ENCODE measurements around the gene SNED1. TPM values are rescaled to one million over a fixed set of nuclear protein-coding genes. Genes with fewer than 3 reads are reported as not detected.

Gene SNED1
- total RNA-seq, 2 donors from 2014 or later: 0.66 to 4.5 TPM

DNA sequence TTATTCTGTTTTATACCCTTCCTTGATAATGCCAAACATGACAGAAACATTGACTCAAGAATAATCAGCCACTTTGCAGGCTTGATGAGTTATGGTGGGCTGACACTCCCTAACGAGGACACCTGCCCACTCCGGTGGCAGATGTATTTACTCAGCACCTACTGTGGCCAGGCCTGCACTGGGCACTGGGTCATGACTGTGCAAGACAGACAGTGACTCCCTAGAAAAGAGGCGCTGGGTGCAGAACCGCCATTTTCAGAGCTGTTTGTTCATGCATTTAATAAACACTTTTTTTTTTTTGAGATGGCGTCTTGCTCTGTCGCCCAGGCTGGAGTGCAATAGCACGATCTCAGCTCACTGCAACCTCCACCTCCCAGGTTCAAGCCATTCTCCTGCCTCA is 32.5 kb downstream of the SNED1 start:
- DNase-seq: no peak
- no peak overlapping the region for H3K4me3 Mint-ChIP-seq
- no peak overlapping the region for H3K27ac ChIP-seq (ENCODE audit: low read depth, low read length)
- peaks cover 22% of the 10 kb centered on the region for H3K9me3 Mint-ChIP-seq
- no peaks in the 10 kb centered on the region for H3K36me3 ChIP-seq (ENCODE audit: control insufficient read depth, insufficient read depth, low read length)
- no peaks in the 10 kb centered on the region for H3K4me1 ChIP-seq (ENCODE audit: control insufficient read depth, insufficient read depth, low read length)
- TF ChIP-seq, protein P1, sequence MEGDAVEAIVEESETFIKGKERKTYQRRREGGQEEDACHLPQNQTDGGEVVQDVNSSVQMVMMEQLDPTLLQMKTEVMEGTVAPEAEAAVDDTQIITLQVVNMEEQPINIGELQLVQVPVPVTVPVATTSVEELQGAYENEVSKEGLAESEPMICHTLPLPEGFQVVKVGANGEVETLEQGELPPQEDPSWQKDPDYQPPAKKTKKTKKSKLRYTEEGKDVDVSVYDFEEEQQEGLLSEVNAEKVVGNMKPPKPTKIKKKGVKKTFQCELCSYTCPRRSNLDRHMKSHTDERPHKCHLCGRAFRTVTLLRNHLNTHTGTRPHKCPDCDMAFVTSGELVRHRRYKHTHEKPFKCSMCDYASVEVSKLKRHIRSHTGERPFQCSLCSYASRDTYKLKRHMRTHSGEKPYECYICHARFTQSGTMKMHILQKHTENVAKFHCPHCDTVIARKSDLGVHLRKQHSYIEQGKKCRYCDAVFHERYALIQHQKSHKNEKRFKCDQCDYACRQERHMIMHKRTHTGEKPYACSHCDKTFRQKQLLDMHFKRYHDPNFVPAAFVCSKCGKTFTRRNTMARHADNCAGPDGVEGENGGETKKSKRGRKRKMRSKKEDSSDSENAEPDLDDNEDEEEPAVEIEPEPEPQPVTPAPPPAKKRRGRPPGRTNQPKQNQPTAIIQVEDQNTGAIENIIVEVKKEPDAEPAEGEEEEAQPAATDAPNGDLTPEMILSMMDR (conservative IDR thresholded peaks at IDR 0.05): no peak
- 89 to 96% methylated on average over 7 of the region's 7 CpGs for WGBS, 2 experiments (ENCODE audit: insufficient coverage in 1 of 2, insufficient read length in 1 of 2)
- no peak overlapping the region for H3K9ac ChIP-seq (ENCODE audit: extremely low read depth, low read length, poor library complexity, severe bottlenecking)
- no peaks in the 10 kb centered on the region for H3K4me1 Mint-ChIP-seq
- peaks cover 12% of the 10 kb centered on the region for H3K27me3 Mint-ChIP-seq (ENCODE audit: insufficient read depth)
- H3K27ac Mint-ChIP-seq: no peak overlapping the region
- no peak overlapping the region for H3K4me3 ChIP-seq (ENCODE audit: low read length)
- H3K27me3 ChIP-seq (ENCODE audit: control insufficient read depth, insufficient read depth, low read length, poor library complexity, severe bottlenecking): peaks cover 11% of the 10 kb centered on the region
- peaks cover 3% of the 10 kb centered on the region for H3K36me3 Mint-ChIP-seq (ENCODE audit: low read depth)
- H3K9me3 ChIP-seq (ENCODE audit: control insufficient read depth, low read length): peaks cover 13% of the 10 kb centered on the region

DNA sequence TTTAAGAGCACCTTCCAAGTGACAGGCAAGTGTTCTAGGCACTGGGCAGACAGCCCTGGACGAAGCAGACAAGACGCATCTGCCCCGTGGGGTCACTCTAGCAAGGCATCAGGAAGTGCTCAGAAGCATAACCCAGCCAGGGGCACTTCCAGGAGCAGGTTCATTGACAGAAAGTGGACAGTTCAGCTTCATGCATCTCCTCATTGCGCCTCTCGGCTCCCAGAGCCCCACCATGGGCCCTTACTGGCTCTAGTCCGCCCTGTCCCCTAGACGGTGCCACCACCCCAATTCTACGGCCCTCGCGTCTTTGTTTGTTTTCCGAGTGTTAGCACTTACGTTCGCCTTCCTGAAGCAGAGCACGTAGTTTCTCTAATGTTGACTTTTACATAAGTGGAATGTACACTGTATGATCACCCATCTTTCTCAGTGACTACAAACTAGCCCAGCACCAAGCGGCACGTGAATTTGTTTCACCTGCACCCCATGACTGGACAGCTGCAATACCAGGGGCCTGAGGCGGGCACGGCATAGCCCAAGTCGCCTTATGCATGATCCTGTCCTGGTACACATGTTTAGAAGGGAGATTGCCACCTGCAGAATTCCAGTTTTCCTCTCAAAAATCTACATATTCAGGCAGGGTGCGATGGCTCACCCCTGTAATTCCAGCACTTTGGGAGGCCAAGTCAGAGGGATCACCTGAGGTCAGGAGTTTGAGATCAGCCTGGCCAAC is 33.2 kb downstream of the SNED1 start:
- 90 to 94% methylated on average over 10 to 20 of the region's 20 CpGs for WGBS, 2 experiments (ENCODE audit: insufficient coverage in 1 of 2, insufficient read length in 1 of 2)
- Mint-ChIP-seq H3K27ac (no peak overlapping the region), H3K9me3 (peaks cover 16% of the 10 kb centered on the region), H3K27me3 (ENCODE audit: insufficient read depth) (peaks cover 18% of the 10 kb centered on the region), H3K4me1 (no peaks in the 10 kb centered on the region), H3K36me3 (ENCODE audit: low read depth) (no peaks in the 10 kb centered on the region), H3K4me3 (no peak overlapping the region)
- TF ChIP-seq, protein P1 (conservative IDR thresholded peaks at IDR 0.05): no peak
- H3K9ac ChIP-seq (ENCODE audit: extremely low read depth, low read length, poor library complexity, severe bottlenecking): no peak overlapping the region
- H3K9me3 ChIP-seq (ENCODE audit: control insufficient read depth, low read length): peaks cover 6% of the 10 kb centered on the region
- no peak for DNase-seq
- H3K27ac ChIP-seq (ENCODE audit: low read depth, low read length): no peak overlapping the region
- peaks cover 17% of the 10 kb centered on the region for H3K27me3 ChIP-seq (ENCODE audit: control insufficient read depth, insufficient read depth, low read length, poor library complexity, severe bottlenecking)
- no peak overlapping the region for H3K4me3 ChIP-seq (ENCODE audit: low read length)
- H3K4me1 ChIP-seq (ENCODE audit: control insufficient read depth, insufficient read depth, low read length): peaks cover 3% of the 10 kb centered on the region
- no peaks in the 10 kb centered on the region for H3K36me3 ChIP-seq (ENCODE audit: control insufficient read depth, insufficient read depth, low read length)

DNA sequence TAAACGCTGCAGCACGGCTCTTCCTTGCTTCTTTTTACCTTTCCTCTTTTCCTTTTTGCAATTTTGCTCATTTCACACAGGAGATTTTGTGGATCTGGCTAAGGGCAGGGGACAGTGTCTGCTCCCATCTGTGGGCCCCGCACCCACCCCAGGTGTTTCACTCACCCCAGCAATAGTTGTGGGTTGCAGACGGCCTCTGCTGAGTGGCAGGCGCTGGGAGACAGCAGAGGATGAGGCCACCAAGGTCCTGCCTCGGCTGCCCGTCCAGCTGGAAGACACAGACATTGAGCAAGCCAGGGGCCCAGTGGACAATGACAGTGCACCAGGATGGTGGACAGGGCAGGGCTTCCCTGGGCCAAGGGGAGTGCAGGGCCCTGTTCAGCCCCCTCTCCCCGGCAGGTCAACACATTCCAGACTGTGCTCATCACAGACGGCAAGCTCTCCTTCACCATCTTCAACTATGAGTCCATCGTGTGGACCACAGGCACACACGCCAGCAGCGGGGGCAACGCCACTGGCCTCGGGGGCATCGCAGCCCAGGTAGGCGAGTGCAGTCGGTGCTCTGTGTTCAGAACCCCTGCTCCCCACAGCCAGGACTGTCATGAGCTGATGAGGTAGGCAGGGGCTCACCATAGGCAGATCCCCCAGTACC is 35.0 kb downstream of the SNED1 start:
- DNase-seq: no peak
- H3K4me3 Mint-ChIP-seq: no peak overlapping the region
- peaks cover 6% of the 10 kb centered on the region for H3K4me1 ChIP-seq (ENCODE audit: control insufficient read depth, insufficient read depth, low read length)
- no peak overlapping the region for H3K27ac Mint-ChIP-seq
- no peak overlapping the region for H3K4me3 ChIP-seq (ENCODE audit: low read length)
- H3K9me3 ChIP-seq (ENCODE audit: control insufficient read depth, low read length): no peaks in the 10 kb centered on the region
- peaks cover 35% of the 10 kb centered on the region for H3K27me3 Mint-ChIP-seq (ENCODE audit: insufficient read depth)
- no peaks in the 10 kb centered on the region for H3K4me1 Mint-ChIP-seq
- TF ChIP-seq, protein P1 (conservative IDR thresholded peaks at IDR 0.05): no peak
- H3K27ac ChIP-seq (ENCODE audit: low read depth, low read length): no peak overlapping the region
- H3K27me3 ChIP-seq (ENCODE audit: control insufficient read depth, insufficient read depth, low read length, poor library complexity, severe bottlenecking): peaks cover 35% of the 10 kb centered on the region
- H3K36me3 ChIP-seq (ENCODE audit: control insufficient read depth, insufficient read depth, low read length): no peaks in the 10 kb centered on the region
- no peak overlapping the region for H3K9ac ChIP-seq (ENCODE audit: extremely low read depth, low read length, poor library complexity, severe bottlenecking)
- H3K9me3 Mint-ChIP-seq: peaks cover under 1% of the 10 kb centered on the region
- WGBS, 2 experiments (ENCODE audit: insufficient coverage in 1 of 2, insufficient read length in 1 of 2): 89 to 96% methylated on average over 14 to 17 of the region's 17 CpGs
- no peaks in the 10 kb centered on the region for H3K36me3 Mint-ChIP-seq (ENCODE audit: low read depth)
